SK-MEL-5 (cell line): ENCODE data around the gene ATG9A. TPM values are rescaled to one million over a fixed set of nuclear protein-coding genes. Genes with fewer than 3 reads are reported as not detected.

ENCODE experiments used
- DNase-seq: peaks from one replicate; pipeline ENCODE4 v3.0.0-alpha.2; 2016; ENCODE audit warnings: low read depth, low spot score
- in situ Hi-C: cut with HindIII; loops from 2 replicates; pipeline ENCODE4 v1.10.0; 2016; ENCODE audit warnings: low sequenced_read_pairs, high pct_unique_total_duplicates, low pct_unique_long_range_greater_than_20kb
- total RNA-seq: library from RNA; depleted of rRNA; stranded (reverse); fragments of >200 nt; shearing (Covaris generic); gene quantifications from 2 replicates; pipeline ENCODE4 v1.2.3, GENCODE V29; 2014; rRNA removed

Gene ATG9A
- total RNA-seq, 1 experiment from 2014 or later = 36.7 TPM

- DNase-seq = no peak
- in situ Hi-C loops = no loop called here
Observed at GRCh38 chr2:219173176-219173575, 56.3 kb downstream of the ATG9A start.

GRCh38 chr2:219172231-219173154, 56.9 kb downstream of the ATG9A start:
- in situ Hi-C loops = no loop called here
- no peak for DNase-seq

GRCh38 chr2:219171231-219171651, 58.2 kb downstream of the ATG9A start:
- in situ Hi-C loops = no loop called here
- DNase-seq = peak; percentile 97

- in situ Hi-C loops = no loop called here
- DNase-seq = no peak
Observed at GRCh38 chr2:219169930-219170654, 59.3 kb downstream of the ATG9A start, which contains the start of gene SLC23A3. TSS of gene SLC23A3 (minus strand) at chr2:219170029. CDS start at chr2:219169984, 45 bp downstream.

Other genes with a start within 250 kb of the ATG9A start
- not detected in 2 replicates for gene FEV, start 244.5 kb downstream of the ATG9A start, total RNA-seq
- not detected in 2 replicates for gene CRYBA2, start 236.2 kb downstream of the ATG9A start, total RNA-seq
- gene CFAP65, start 188.1 kb downstream of the ATG9A start, total RNA-seq = 0.16 and 0.24 TPM in 2 replicates
- not detected in 2 replicates for gene IHH, start 168.7 kb downstream of the ATG9A start, total RNA-seq
- gene NHEJ1, start 68.8 kb downstream of the ATG9A start, total RNA-seq = 25.5 and 28.4 TPM in 2 replicates
- 0.13 and 0.34 TPM in 2 replicates for gene SLC23A3, start 59.6 kb downstream of the ATG9A start, total RNA-seq
- 42.6 and 46.4 TPM in 2 replicates for gene CNPPD1, start 52.7 kb downstream of the ATG9A start, total RNA-seq
- gene RETREG2, start 51.4 kb downstream of the ATG9A start, total RNA-seq = 104 and 124 TPM in 2 replicates
- gene ZFAND2B, start 22.9 kb downstream of the ATG9A start, total RNA-seq = 10.9 and 16.2 TPM in 2 replicates
- 43.7 and 50.7 TPM in 2 replicates for gene ABCB6, start 10.7 kb downstream of the ATG9A start, total RNA-seq
- gene ANKZF1, start 170 bp upstream of the ATG9A start, total RNA-seq = 43.5 and 43.6 TPM in 2 replicates
- 5.3 and 6.1 TPM in 2 replicates for gene GLB1L, start 15.8 kb upstream of the ATG9A start, total RNA-seq
- 21.7 and 22.6 TPM in 2 replicates for gene STK16, start 15.8 kb upstream of the ATG9A start, total RNA-seq
- not detected in 2 replicates for gene TUBA4B, start 23.6 kb upstream of the ATG9A start, total RNA-seq
- gene TUBA4A, start 24.3 kb upstream of the ATG9A start, total RNA-seq = 1.4 TPM in 1 of 2 replicates, not detected in the other
- gene DNAJB2, start 49.7 kb upstream of the ATG9A start, total RNA-seq = 25.8 and 33.2 TPM in 2 replicates
- 1.5 and 2.8 TPM in 2 replicates for gene PTPRN, start 79.8 kb upstream of the ATG9A start, total RNA-seq
- not detected in 2 replicates for gene RESP18, start 103.1 kb upstream of the ATG9A start, total RNA-seq
- 46.8 and 50.1 TPM in 2 replicates for gene DNPEP, start 158.3 kb upstream of the ATG9A start, total RNA-seq
- gene DES, start 188.7 kb upstream of the ATG9A start, total RNA-seq = 0.13 TPM in 1 of 2 replicates, not detected in the other
- gene SPEG, start 205.2 kb upstream of the ATG9A start, total RNA-seq = 1.9 and 2.3 TPM in 2 replicates